Measurements from ENCODE around the gene MYOM3. TPM values are rescaled to one million over a fixed set of nuclear protein-coding genes. Genes with fewer than 3 reads are reported as not detected.

MYOM3 gene
- total RNA-seq, 1 donor from 2014 or later = not detected

DNA sequence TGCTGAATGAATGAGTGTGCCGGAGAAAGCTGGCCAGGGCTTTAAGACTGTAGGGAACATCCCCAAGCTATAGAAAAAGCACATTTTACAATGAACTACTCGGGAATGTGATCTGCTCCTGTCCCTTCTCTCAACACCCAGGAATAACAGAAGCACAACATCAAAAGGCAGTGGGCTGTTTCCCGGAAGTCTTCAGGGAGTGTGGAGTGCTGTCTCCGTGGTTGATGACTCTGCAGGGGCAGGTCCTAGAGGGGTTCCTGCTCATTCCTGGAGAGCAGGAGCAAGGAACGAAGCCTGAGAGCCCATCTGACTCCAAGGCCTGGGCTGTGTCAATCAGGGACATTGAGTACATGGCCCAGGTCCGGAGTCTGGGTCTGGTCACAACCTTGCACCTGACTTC lies 35.9 kb upstream of the MYOM3 start:
- H3K4me1 Mint-ChIP-seq (ENCODE audit: low read depth) = peaks cover 18% of the 10 kb centered on the region
- H3K9me3 Mint-ChIP-seq = no peaks in the 10 kb centered on the region
- no peak overlapping the region for H3K27ac Mint-ChIP-seq
- intact Hi-C loops (cut with micrococcal nuclease) = no loop called here
- no peak overlapping the region for H3K4me3 Mint-ChIP-seq
- DNase-seq (ENCODE audit: low spot score) = no peak
- no peaks in the 10 kb centered on the region for H3K36me3 Mint-ChIP-seq (ENCODE audit: low read depth)
- peaks cover 40% of the 10 kb centered on the region for H3K27me3 Mint-ChIP-seq (ENCODE audit: insufficient read depth)

DNA sequence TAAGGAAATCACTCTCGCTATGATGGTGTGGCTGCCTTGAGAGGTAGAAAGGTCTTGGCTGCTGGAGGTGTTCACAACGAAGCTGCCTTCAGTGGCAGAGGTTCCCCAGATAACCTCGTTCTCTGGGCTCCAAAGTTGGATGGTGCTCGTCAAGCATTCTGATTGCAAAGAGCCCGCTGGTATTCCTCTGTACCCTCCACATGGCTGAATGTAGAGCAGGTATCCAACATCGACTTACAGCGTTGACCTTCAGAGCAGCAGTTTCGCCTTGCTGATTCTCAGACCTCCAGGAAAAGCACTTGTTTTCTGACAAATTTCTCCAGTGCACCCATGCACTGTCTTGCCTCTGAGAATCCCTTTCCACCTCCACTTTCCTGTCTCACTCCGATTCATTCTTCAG lies 35.3 kb upstream of the MYOM3 start:
- H3K27me3 Mint-ChIP-seq (ENCODE audit: insufficient read depth) = peaks cover 39% of the 10 kb centered on the region

DNA sequence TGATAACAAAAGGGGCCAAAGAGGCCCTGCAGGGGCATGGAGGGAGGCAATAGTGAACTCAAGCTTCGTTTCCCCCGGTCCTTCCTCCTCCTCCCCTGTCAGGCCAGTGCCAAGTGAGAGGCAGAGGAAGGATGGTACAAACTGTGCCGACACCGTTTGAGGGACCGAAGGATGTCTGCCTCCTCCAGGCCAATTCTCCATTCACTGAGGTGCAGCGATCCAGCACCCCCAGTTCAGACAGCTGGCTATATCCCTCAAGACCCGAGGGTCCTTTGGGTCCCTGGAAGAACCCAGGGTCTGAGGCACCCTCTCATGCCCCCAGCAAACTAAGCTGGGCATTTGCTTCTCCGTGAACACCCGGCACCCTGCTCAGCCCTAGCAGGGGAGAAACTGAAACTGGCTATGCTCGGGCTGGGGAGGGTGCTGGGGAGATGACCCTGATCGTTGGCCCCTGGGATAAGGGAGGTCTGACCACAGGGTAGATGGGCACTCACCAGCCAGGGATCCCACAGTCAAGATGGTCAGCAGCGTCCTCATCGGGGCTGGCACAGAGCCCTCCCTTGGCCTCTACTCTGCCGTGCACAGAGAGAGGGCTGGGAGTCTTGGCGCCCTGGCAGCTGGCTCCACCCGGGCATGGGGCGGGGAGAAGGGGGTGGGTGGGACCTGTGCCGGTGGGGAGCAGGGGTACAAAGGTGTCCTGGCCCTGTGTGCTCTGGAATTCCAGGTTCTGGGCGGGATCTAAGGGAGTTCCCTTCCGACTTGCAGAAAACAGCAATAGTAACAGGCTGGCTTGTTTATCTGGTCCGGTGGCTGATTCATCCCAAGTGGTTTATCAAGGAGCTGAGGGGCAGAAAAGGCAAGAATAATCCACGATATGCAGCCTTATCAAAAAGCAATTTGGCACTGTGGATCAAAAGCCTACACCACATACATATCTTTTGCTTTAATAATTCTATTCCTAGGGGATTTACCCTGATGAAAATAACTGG lies 30.9 kb upstream of the MYOM3 start, which contains the start of gene IL22RA1:
IL22RA1 (minus strand) TSS at position 595 of the 989 bp plus-strand sequence; CDS start at position 537, 58 bp downstream.
- H3K36me3 Mint-ChIP-seq (ENCODE audit: low read depth) = no peaks in the 10 kb centered on the region
- no peak within 1 kb of the TSS for H3K27ac Mint-ChIP-seq

More for the DNA sequence above, 35.3 kb upstream of the MYOM3 start:
- Mint-ChIP-seq H3K4me1 (ENCODE audit: low read depth) (peaks cover 18% of the 10 kb centered on the region), H3K9me3 (no peaks in the 10 kb centered on the region), H3K36me3 (ENCODE audit: low read depth) (no peaks in the 10 kb centered on the region), H3K4me3 (no peak overlapping the region), H3K27ac (no peak overlapping the region)
- DNase-seq (ENCODE audit: low spot score) = no peak
- intact Hi-C loops (cut with micrococcal nuclease) = no loop called here

DNA sequence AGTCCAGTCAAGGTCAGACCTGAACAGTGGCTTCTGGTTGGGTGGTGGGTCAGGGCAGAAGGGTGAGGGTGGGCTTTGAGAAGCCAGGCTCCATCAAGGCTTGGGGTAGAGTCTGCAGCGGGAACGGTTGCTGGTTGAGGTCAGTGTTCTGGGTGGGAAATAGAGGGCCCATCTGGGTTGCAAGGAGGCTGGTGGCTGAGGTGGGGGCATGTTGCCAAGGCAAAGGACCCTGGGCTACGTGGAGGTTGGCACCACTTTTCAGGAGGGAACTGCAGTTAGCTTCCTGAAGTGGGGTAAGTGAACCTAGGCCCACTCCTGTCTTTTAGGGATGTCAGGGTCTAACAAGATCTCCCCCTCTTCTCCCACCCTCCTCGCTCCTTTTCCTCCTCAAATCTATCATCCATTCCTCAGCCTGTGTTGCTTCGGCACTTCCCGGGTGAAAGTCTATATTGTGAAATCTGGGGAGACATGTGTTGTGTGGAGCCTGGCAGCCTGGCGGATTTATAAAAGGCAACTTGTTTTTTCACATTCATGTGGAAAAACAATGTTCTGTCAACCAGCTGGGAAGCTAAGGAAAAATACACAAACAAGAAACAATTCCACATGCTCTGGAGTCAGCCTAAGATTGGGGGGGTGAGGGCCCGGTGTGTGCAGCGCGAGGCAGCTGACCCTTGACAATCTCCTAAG lies 29.5 kb upstream of the MYOM3 start:
- peaks cover 6% of the 10 kb centered on the region for H3K27me3 Mint-ChIP-seq (ENCODE audit: insufficient read depth)
- intact Hi-C loops (cut with micrococcal nuclease) = no loop called here
- H3K4me1 Mint-ChIP-seq (ENCODE audit: low read depth) = no peaks in the 10 kb centered on the region
- H3K36me3 Mint-ChIP-seq (ENCODE audit: low read depth) = no peaks in the 10 kb centered on the region
- H3K9me3 Mint-ChIP-seq = no peaks in the 10 kb centered on the region
- no peak for DNase-seq (ENCODE audit: low spot score)
- no peak overlapping the region for H3K4me3 Mint-ChIP-seq
- H3K27ac Mint-ChIP-seq = no peak overlapping the region

More for the DNA sequence above, 30.9 kb upstream of the MYOM3 start, which contains the start of gene IL22RA1:
- no peak within 1 kb of the TSS for H3K4me3 Mint-ChIP-seq
- H3K9me3 Mint-ChIP-seq = no peaks in the 10 kb centered on the region
- DNase-seq (ENCODE audit: low spot score) = no peak
- H3K27me3 Mint-ChIP-seq (ENCODE audit: insufficient read depth) = peaks cover 12% of the 10 kb centered on the region
- intact Hi-C loops (cut with micrococcal nuclease) = no loop called here
- no peaks in the 10 kb centered on the region for H3K4me1 Mint-ChIP-seq (ENCODE audit: low read depth)

DNA sequence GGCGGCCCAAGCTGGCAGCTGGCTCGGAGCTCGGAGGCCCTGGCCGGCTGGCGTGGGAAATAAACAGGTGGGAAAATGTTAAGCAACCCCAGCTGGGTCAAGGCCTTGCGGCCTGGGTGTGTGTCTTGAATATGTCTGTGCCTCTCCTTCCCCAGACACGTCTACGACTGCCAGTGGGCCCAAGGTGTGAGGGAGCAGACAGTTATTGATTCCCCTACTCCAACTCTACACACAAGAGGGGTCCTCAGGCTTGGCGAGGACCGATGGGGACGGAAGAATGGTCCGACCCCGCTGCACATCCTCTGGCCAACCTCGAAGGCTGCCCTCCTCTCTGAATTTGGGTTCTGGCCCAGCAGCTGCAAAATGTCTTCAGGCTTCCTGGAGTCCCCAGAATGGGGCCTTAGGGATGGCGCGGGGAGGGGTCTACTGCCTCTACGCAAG lies 28.8 kb upstream of the MYOM3 start:
- Mint-ChIP-seq H3K4me3 (no peak overlapping the region), H3K27me3 (ENCODE audit: insufficient read depth) (peaks cover 6% of the 10 kb centered on the region), H3K4me1 (ENCODE audit: low read depth) (no peaks in the 10 kb centered on the region), H3K36me3 (ENCODE audit: low read depth) (no peaks in the 10 kb centered on the region), H3K9me3 (no peaks in the 10 kb centered on the region), H3K27ac (no peak overlapping the region)
- DNase-seq (ENCODE audit: low spot score) = no peak
- intact Hi-C loops (cut with micrococcal nuclease) = no loop called here

DNA sequence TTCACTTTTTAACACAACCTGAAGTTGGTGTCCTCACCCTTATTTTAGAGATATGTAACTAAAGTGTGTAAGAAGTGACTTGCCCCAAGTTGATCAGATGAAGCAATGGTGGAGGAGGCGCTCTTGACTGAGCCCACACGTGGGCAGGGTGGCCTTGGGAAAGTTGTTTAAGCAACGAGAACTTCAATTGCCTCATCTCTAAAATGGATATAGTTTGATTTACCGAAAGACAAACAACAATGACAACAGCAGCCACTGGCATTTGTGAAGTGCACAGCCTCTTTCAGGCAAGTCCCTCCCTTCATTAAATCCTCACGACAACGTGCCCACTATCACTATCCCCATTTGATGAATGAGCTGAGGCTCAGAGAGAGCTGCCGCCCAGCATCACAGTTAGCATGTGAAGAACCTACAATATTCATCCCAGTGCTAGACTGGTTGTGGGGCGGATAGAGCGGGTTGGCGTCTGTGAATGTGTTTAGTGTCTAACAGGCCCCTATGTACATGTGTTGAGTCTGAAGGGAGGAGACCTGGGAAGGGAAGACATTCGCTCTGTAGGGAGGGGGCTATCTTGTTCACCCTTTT lies 28.0 kb upstream of the MYOM3 start:
- H3K27me3 Mint-ChIP-seq (ENCODE audit: insufficient read depth) = peaks cover 6% of the 10 kb centered on the region
- H3K36me3 Mint-ChIP-seq (ENCODE audit: low read depth) = no peaks in the 10 kb centered on the region
- intact Hi-C loops (cut with micrococcal nuclease) = no loop called here

DNA sequence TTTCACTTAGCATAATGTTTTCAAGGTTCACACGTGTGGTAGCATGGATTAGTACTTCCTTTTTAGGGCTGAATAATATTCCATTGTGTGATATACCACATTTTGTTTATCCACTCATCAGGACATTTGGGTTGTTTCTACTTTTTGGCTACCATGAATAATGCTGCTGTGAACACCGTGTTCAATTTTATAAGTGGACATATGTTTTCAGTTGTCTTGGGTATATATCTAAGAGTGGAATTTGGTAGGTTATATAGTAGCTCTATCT lies 27.2 kb upstream of the MYOM3 start:
- peaks cover 8% of the 10 kb centered on the region for H3K9me3 Mint-ChIP-seq
- H3K36me3 Mint-ChIP-seq (ENCODE audit: low read depth) = no peaks in the 10 kb centered on the region
- no peak overlapping the region for H3K4me3 Mint-ChIP-seq
- no peak overlapping the region for H3K27ac Mint-ChIP-seq
- H3K4me1 Mint-ChIP-seq (ENCODE audit: low read depth) = no peaks in the 10 kb centered on the region
- intact Hi-C loops (cut with micrococcal nuclease) = no loop called here
- H3K27me3 Mint-ChIP-seq (ENCODE audit: insufficient read depth) = peaks cover 8% of the 10 kb centered on the region
- DNase-seq (ENCODE audit: low spot score) = no peak

More for the DNA sequence above, 28.0 kb upstream of the MYOM3 start:
- Mint-ChIP-seq H3K27ac (no peak overlapping the region), H3K9me3 (peaks cover 7% of the 10 kb centered on the region), H3K4me1 (ENCODE audit: low read depth) (no peaks in the 10 kb centered on the region), H3K4me3 (no peak overlapping the region)
- DNase-seq (ENCODE audit: low spot score) = no peak

DNA sequence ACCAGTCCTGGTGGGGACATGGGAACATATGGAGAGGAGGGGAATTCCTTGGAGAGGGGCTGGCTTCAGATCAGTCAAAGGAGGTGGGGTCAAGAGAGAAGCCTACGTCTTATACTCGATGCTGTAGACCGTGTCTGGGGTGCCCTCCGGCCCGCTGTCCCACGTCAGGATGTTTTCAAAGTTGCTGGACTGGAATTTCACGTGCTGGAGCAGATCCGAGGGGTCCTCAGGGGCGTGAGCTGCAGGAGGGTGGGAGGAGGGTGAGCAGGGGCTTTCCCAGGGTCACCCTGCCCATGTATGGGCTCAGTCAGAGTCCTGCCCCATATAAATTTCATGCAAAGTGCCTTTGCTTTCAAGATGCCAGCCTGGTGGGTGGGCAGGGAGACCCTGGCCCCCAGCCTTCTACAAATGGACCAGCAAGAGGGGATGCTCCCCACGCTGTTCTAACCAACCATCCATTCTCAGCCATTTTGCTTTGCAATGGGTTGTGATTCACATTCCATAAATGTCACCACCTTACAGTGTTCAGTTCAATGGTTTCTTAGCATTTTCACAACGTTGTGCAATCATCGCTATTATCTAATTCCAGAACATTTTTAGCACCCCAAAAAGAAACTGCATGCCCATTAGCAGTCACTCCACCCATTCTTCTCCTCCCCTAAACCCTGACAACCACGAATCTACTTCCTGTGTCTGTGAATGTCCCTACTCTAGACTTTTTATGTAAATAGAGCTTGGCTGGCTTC lies 26.7 kb upstream of the MYOM3 start:
- Mint-ChIP-seq H3K4me3 (no peak overlapping the region), H3K27ac (no peak overlapping the region), H3K27me3 (ENCODE audit: insufficient read depth) (peaks cover 4% of the 10 kb centered on the region), H3K4me1 (ENCODE audit: low read depth) (no peaks in the 10 kb centered on the region), H3K36me3 (ENCODE audit: low read depth) (no peaks in the 10 kb centered on the region), H3K9me3 (peaks cover 8% of the 10 kb centered on the region)
- DNase-seq (ENCODE audit: low spot score) = no peak
- intact Hi-C loops (cut with micrococcal nuclease) = no loop called here

DNA sequence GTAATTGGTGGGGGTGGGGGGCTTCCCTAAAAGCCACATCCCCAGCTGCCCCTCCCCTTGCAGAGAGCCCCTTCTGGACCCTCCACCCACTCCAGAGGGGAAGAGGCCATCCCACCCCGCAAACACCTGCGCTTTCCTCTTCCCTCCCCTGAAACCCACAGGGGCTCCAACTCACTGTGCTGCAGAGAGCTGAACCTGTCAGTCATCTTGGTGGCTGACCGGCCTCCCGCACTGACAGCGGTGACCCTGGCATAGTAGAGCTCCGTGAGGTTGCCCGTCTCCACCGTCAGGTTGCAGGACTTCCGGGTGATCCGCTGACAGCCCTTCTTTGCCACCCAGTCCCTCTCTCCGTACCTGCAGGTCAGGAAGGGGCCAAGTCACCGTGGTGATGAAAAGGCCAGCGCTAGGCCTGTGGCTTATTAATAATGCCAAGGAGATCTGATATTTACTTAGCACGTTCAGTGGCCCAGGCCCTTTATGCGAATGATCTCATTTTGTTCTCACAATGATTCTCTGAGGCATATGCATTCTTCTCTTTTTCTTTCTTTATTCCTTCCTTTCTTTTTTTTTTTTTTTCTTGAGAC lies 25.1 kb upstream of the MYOM3 start:
- Mint-ChIP-seq H3K36me3 (ENCODE audit: low read depth) (no peaks in the 10 kb centered on the region), H3K9me3 (peaks cover 8% of the 10 kb centered on the region), H3K27me3 (ENCODE audit: insufficient read depth) (peaks cover 5% of the 10 kb centered on the region), H3K4me3 (no peak overlapping the region), H3K4me1 (ENCODE audit: low read depth) (no peaks in the 10 kb centered on the region), H3K27ac (no peak overlapping the region)
- intact Hi-C loops (cut with micrococcal nuclease) = no loop called here
- no peak for DNase-seq (ENCODE audit: low spot score)

DNA sequence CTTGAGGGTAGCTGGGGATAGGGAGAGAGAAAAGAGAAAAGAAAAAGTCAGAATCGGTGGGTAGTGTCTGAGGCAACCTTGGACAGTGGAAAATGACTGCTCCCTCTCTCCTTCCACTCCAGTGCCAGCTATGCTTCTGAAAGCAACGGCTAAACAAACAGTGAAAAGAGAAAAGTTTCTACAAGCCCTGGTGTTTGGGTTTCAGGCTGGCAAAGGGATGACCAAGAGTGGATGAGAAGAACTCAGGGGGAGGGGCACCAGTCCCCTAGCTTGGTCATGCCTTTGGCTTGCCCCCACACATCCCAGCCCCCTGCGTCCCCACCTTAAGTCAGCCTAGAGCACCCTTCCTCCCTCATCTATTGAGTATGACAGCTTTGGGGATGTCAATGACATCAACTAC lies 22.4 kb upstream of the MYOM3 start:
- Mint-ChIP-seq H3K9me3 (peaks cover 18% of the 10 kb centered on the region), H3K36me3 (ENCODE audit: low read depth) (no peaks in the 10 kb centered on the region), H3K27me3 (ENCODE audit: insufficient read depth) (peaks cover 8% of the 10 kb centered on the region), H3K4me1 (ENCODE audit: low read depth) (no peaks in the 10 kb centered on the region), H3K27ac (no peak overlapping the region), H3K4me3 (no peak overlapping the region)
- intact Hi-C loops (cut with micrococcal nuclease) = no loop called here
- DNase-seq (ENCODE audit: low spot score) = no peak

DNA sequence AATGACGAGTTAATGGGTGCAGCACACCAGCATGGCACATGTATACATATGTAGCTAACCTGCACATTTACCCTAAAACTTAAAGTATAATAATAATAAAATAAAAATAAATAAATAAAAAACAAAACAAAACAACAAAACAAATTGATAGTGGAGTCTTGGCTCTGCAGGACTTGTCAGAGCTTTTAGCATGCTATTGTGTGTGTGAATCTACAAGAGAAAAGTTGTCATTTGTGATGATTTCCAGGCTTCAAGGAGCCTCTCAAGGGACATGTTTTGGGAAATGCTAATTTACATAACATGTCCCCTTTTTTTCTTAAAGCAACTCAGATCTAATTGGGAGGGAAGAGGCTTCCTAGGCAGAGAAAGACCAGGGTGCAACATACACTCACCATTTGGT lies 21.9 kb upstream of the MYOM3 start:
- Mint-ChIP-seq H3K36me3 (ENCODE audit: low read depth) (no peaks in the 10 kb centered on the region), H3K9me3 (peaks cover 18% of the 10 kb centered on the region), H3K4me1 (ENCODE audit: low read depth) (no peaks in the 10 kb centered on the region), H3K27ac (no peak overlapping the region), H3K4me3 (no peak overlapping the region), H3K27me3 (ENCODE audit: insufficient read depth) (peaks cover 8% of the 10 kb centered on the region)
- no peak for DNase-seq (ENCODE audit: low spot score)
- intact Hi-C loops (cut with micrococcal nuclease) = no loop called here

DNA sequence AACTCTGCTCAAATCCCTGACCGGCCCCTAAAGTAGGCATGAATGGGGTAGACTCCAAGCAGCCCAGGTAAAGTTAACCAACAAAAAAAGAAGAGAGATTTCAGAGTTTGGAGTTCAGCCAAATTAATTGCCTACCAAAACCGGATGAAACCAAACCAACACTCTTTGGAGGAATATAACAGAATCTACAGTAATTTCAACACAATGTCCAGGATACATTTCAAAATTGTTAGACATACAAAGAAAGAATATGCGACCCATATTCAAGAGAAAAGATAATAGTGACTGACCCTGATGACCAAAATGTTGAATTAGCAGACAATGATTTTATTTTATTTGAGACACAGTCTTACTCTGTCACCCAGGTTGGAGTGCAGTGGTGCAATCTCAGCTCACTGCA lies 18.4 kb upstream of the MYOM3 start:
- Mint-ChIP-seq H3K36me3 (ENCODE audit: low read depth) (no peaks in the 10 kb centered on the region), H3K27me3 (ENCODE audit: insufficient read depth) (peaks cover 13% of the 10 kb centered on the region), H3K9me3 (peaks cover 16% of the 10 kb centered on the region), H3K4me3 (no peak overlapping the region), H3K27ac (no peak overlapping the region), H3K4me1 (ENCODE audit: low read depth) (no peaks in the 10 kb centered on the region)
- intact Hi-C loops (cut with micrococcal nuclease) = no loop called here
- no peak for DNase-seq (ENCODE audit: low spot score)

All from activated T-helper 1 cell treated with anti-CD3 and anti-CD28 coated beads, Interleukin-12 subunit alpha, Interleukin-12 subunit beta, Interleukin-2, Interleukin-4 antibody, amounts not matched to agents 30 ng/mL and 10 ng/mL and 1 ng/mL, durations not matched to agents 14 hours and 24 hours and 36 hours (primary cell).